ENCODE measurements around the gene BABAM1. TPM values are rescaled to one million over a fixed set of nuclear protein-coding genes. Genes with fewer than 3 reads are reported as not detected.
A peak's percentile ranks its signal among the peaks of the same experiment; 100 is the strongest.

Gene BABAM1
- total RNA-seq, 1 donor = 79.2 TPM

DNA sequence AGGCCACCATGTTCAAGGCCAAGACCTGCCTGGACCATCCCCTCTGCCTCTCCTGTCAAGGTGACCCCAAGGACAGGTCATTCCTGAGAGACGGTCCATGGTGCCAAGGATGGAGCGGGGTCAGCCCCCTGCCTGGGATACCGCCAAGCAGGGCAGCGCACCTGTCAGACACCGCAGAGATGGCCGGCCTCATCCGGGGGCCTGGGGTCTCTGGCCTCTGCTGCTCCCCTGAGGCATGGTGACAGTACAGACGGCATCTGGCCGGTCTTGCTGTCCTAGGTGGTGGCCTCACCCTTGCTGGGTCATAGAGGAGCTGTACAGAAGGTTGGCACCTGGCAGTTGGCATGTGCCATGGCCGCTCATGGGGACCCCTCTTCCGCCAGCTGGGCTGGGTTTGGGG, 53.2 kb downstream of the BABAM1 start:
- DNase-seq (ENCODE audit: low read depth in 2 of 3, low spot score in 2 of 3) = no peak

DNA sequence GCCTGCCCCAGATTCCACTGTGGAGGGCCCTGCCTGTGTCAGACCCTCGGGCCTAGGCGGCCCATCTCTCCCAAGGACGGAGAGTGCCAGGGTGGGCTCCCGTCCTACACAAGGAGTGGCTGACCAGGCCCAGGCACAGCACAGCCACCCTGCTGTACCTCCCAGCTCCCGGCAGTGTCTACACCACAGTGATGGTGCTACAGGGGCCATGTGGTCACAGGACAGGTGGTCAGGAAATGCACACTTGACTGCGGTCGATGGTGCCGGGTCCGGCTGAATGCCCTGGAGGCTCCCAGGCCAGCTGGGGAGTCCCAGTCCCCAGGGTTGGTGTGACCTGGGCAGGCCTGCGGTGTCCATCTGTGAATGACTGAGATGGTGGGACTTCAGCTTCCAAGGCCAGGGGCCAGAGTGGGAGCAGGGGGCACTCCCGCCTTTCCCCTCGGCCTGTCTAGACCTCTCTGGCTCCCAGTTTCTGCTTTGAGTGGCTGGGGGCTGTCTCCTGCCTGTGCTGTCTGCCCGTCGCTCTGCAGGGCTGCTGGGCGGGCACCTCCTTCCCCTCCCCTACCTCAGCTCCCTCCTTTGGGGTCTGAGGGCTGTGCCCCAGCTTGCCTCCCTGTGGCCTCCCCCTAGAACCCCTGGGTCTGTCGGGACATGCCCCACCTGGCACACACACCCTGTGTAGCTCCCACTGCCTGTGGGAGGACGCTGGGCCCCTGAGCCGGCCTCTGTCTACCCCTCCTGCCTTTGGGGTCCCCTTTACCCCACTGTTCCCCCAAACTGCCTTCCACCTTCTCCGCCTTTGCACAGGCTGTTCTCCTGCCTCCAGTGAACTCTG, 54.6 kb downstream of the BABAM1 start:
- no peak for DNase-seq (ENCODE audit: low read depth in 2 of 3, low spot score in 2 of 3)

DNA sequence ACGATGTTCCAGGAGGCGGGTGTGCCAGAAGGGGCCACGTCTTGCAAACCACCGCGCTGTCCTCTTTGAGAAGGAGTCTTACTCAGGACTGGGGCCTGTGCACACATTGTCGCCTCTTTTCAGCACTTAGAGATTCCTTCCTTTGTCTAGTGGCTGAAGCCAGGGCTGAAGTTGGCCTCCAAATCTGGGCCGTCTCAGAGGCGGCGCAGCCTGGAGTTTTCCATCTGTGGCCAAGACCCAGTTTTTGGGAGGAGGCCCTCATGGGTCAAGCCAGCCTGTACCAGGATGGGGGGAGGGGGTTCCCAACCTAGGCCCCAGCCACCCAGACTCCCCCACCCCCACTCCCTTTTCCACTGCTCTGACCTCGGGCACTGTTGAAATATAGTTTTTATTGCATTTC, 55.6 kb downstream of the BABAM1 start:
- no peak for DNase-seq (ENCODE audit: low read depth in 2 of 3, low spot score in 2 of 3)

DNA sequence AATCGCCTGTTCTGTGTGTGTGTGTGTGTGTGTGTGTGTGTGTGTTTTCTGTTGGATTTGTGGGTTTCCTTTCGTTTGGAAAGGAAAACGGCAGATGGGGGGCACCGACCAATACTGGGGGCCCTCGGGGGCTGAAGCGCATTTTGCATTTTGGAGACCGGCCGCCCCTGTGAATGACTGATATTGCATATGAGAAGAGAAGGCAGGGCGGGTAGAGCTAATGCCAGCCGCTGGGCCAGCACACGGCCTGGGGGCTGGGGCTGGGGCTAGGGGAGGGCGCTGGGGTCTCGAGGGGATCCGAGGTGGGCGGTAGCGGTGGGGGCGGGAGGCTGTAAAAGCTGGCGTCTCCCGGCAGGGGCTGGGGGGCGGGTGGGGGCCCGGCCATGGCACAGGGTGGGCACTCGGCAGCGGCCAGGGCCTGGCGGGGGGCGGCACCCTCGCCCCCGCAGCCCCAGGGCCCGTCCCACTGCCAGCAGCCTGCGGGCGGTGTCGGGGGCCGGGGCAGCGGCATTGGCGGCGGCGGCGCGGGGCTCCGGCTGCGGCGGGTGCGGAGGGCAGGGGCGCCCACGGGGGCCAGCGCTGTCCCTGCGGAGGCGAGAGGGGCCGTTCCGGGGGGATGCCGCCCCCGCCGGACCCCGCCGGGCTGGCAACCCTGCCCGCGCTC, 56.2 kb downstream of the BABAM1 start:
- DNase-seq (ENCODE audit: low read depth in 2 of 3, low spot score in 2 of 3) = no peak

DNA sequence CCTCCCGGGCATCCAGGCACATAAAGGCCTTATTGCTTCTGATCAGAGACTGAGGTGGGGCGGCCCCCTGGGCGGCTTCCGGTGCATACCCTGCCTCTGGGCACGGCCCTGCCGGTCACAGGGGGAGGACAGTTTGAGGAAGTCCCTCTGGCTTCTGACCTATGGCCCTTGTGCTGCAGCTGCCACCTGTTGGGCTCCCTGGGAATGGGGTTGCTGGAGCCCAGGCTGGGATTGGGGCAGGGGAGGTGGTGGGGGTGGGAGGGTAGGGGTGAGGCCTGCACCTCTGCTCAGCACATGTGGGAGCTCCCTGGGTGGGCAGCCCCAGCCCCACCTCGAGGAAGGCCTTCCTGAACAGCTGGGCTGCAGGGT, 56.7 kb downstream of the BABAM1 start:
- DNase-seq (ENCODE audit: low read depth in 2 of 3, low spot score in 2 of 3) = no peak

DNA sequence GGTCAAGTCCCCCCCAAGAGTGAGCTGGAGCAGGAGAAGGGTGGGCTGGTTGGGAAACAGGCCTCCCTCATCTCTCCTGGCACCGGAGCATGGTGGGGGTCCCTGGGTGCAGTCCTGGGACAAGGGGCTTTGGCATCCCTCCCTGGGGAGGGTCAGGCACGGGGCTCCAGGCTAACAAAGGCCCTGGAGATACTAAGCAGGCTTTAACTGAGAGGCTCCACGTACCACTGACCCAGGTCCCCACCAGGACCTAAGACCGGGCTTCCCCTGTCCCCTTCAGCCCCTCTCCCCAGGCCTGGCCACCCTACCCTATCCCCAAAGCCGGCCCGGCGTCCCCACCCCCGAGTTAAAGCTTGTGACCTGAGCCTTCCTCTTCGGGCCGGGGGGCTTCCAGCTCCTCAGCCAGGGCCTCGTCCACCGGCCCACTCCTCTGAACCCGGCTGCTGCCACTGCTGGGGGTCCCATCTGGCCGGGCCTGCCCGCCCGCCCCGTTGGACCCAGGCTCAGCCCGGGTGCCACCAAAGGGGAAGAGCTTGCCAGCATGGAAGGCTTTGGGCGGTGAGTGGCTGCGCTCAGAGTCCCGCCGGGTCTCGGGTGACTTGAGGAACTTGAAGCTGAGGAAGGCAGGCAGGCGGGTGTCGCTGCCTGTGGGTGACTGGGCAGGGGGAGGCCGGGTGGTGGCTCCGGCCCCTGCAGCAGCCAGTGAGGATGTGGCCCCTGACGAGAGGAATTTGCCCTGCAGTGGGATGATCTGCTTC, 57.3 kb downstream of the BABAM1 start:
- DNase-seq (ENCODE audit: low read depth in 2 of 3, low spot score in 2 of 3) = no peak

DNA sequence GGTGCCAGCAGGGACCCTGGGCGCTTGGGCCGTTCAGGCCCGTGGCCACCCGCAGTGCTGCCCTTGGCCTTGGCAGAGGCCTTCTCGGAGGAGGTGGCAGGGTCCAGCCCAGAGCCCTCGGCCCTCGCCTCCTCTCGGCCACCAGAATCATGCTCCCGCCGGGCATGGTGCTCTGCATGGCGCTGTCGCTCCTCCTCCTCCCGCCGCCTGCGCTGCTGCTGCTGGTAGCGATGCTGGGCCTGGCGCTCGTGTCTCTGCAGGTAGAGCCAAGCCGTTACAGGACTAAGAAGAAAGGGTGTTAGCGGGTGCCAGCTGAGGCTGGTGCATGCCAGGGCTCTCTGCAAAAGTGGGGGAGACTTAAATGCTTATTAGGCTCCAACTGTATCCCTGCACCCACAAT, 57.9 kb downstream of the BABAM1 start:
- no peak for DNase-seq (ENCODE audit: low read depth in 2 of 3, low spot score in 2 of 3)

DNA sequence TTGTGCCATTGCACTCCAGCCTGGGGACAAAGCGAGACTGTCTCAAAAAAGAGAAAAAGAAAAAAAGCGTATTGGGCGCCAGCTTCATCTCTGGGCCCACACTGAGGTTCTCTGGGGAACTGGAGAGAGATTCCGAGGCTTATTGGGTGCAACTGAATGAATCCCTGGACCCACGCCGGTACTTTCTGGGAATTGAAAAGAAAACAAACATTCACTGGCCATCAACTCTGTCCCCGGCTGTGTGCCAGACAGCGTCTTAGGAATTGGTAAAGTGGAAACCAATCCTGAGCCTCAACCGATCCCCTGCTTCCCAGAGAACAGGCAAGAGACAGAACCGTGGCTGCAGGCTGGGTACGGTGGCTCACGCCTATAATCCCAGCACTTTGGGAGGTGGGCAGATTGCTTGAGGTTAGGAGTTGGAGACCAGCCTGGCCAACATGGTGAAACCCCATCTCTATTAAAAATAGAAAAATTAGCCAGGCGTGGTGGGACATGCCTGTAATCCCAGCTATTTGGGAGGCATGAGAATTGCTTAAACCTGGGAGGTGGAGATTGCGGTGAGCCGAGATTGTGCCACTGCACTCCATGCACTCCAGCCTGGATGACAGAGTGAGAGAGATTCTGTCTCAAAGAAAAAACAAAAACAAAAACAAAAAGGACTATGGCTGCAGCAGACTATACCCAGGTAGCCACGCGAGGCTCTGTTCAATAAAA, 58.8 kb downstream of the BABAM1 start:
- DNase-seq (ENCODE audit: low read depth in 2 of 3, low spot score in 2 of 3) = no peak

DNA sequence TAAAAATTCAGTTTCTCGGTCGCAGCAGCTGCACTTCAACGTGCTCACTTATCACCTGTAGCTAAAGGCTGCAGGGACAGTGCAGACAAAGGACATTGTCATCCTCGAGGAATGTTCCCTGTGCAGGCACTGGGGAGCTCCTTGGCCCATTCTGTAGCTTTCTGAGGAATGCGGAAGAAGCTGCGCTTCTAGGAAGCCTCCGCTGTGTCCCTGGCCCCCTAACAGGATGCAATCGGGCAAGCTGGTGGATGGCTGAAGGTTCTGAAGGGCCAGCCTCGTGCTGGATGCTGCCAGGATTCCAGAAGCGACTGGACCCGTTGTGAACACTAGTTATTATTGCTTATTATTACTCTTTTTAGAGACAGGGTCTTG, 59.3 kb downstream of the BABAM1 start:
- DNase-seq (ENCODE audit: low read depth in 2 of 3, low spot score in 2 of 3) = no peak

DNA sequence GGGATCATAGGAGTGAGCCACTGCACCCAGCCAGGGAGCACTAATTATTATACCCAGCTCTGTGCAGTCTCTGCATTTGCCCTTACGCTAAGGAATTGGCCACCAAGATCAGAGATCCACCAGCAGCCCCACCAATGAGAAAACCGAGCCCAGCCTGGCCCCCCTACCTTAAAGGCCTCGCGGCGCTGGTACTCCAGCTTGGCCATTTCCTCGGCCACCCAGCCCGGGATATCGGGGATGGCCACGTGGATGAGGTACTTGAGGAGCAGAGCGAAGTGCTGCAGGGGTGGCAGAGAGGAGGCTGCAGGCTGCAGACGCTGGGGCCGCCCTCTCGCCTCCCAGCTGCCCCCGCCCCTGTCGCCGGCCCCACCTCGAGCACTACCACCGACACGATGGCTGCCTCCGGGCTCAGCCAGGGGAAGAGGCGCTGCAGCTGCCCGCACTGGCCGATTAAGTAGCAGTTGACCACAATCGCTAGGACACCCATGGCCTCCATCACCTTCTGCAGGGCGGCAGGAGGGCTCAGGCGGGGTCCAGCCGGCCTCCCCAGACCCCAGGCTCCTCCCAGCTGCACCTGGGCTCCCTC, 59.9 kb downstream of the BABAM1 start:
- DNase-seq (ENCODE audit: low read depth in 2 of 3, low spot score in 2 of 3) = no peak

DNA sequence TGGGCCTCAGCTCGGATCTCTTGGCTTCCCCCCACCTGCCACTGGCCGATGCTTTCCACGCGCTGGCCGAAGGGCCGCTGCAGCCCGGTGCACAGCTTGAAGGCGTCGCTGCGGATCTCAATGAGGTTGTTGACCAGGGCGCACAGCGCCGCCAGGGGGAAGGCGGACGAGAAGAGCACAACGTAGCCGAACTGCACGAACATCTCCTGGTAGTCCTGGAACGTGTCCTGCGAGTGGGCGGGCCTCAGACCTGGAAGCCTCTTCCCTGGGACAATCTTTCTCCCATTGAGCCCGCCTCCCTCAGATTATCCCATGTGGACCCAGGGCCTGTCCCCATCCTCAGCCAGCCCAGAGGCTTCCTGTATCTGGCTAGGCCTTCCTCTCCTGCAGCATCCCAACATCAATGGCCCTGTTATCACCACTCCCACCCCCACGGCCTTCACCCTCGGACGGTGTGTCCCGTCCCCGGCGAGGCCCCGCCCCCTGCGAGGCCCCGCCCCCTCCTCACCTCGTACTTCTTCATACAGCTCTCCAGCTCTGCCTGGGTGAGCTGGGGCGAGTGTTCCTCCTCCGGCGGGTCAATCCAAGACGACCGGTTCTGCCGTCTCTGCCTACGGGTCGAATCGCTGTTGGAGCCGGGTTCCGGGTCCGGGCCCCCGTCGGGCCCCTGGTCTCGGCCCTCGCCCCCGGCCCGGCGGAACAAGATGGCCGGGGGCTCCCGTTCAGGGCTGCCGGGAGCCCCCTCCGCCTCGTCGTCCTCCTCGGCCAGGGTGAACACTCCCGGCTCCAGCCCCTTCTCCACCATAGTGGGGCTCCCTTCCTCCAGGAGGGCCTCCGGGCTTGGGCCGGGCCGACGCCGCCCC, 60.6 kb downstream of the BABAM1 start:
- DNase-seq (ENCODE audit: low read depth in 2 of 3, low spot score in 2 of 3) = peak in 2 of 3 donors; percentile 56 to 59

Other genes with a start within 250 kb of the BABAM1 start
- 0.81 TPM for gene CPAMD8, start 240.6 kb upstream of the BABAM1 start, total RNA-seq
- gene HAUS8, start 192.0 kb upstream of the BABAM1 start, total RNA-seq = 1.6 TPM
- 158 TPM for gene MYO9B, start 191.7 kb upstream of the BABAM1 start, total RNA-seq
- 50.4 TPM for gene USE1, start 52.1 kb upstream of the BABAM1 start, total RNA-seq
- gene OCEL1, start 41.2 kb upstream of the BABAM1 start, total RNA-seq = 2.4 TPM
- gene NR2F6, start 21.5 kb upstream of the BABAM1 start, total RNA-seq = 10.8 TPM
- 0.27 TPM for gene USHBP1, start 2.7 kb upstream of the BABAM1 start, total RNA-seq
- gene ANKLE1, start 14.5 kb downstream of the BABAM1 start, total RNA-seq = 7.3 TPM
- gene ABHD8, start 36.0 kb downstream of the BABAM1 start, total RNA-seq = 19.4 TPM
- gene MRPL34, start 38.4 kb downstream of the BABAM1 start, total RNA-seq = 44.4 TPM
- gene DDA1, start 42.1 kb downstream of the BABAM1 start, total RNA-seq = 12.4 TPM
- gene ANO8, start 67.4 kb downstream of the BABAM1 start, total RNA-seq = 7.8 TPM
- gene GTPBP3, start 70.1 kb downstream of the BABAM1 start, total RNA-seq = 31.2 TPM
- 0.81 TPM for gene PLVAP, start 109.9 kb downstream of the BABAM1 start, total RNA-seq
- 0.27 TPM for gene CCDC194, start 126.8 kb downstream of the BABAM1 start, total RNA-seq
- 176 TPM for gene BST2, start 138.2 kb downstream of the BABAM1 start, total RNA-seq
- gene MVB12A, start 152.6 kb downstream of the BABAM1 start, total RNA-seq = 43.6 TPM
- gene TMEM221, start 181.2 kb downstream of the BABAM1 start, total RNA-seq = under 0.01 TPM
- gene NXNL1, start 193.5 kb downstream of the BABAM1 start, total RNA-seq = not detected
- gene SLC27A1, start 203.1 kb downstream of the BABAM1 start, total RNA-seq = 27.5 TPM
- gene PGLS, start 244.2 kb downstream of the BABAM1 start, total RNA-seq = 105 TPM